K562 (cell line): ENCODE results near the gene TMEM108.

ENCODE experiments used
- ATF1 ChIP-seq, 2 experiments: fragments of 450-650 bp in 1 of 2; IDR thresholded peaks; 2 replicates each; pipeline ENCODE4 v1.6.1; 2016; ENCODE audit warnings: missing compliant biosample characterization in 1 of 2, missing genetic modification characterization in 1 of 2
- CREM ChIP-seq: IDR thresholded peaks from 2 replicates; pipeline ENCODE4 v1.6.1; 2014; ENCODE audit warnings: antibody characterized with exemption, low read depth
- CTCF ChIP-seq, 3 experiments: IDR thresholded peaks in 2 of 3; conservative IDR thresholded peaks in 1 of 3; 2 replicates each; pipeline ENCODE4 v1.5.1; 2011 to 2012; ENCODE audit warnings: low read length in 3 of 3, mild to moderate bottlenecking in 3 of 3, control low read depth in 2 of 3, improper control_type of control experiment in 1 of 3, inconsistent platforms in 1 of 3, low read depth in 1 of 3, mixed read lengths in 1 of 3, moderate library complexity in 1 of 3; ENCODE audit not compliant: insufficient read depth in 2 of 3
- E2F4 ChIP-seq: sonication (generic); formaldehyde crosslinking; IDR thresholded peaks from 2 replicates; pipeline ENCODE4 v1.8.0; 2022; ENCODE audit warnings: mild to moderate bottlenecking, low read depth, missing genetic modification reagents
- ESRRA ChIP-seq: fragments of 450-650 bp; IDR thresholded peaks from 2 replicates; pipeline ENCODE4 v1.6.1; 2014; ENCODE audit warnings: low read depth, mild to moderate bottlenecking, moderate library complexity, borderline replicate concordance
- JUN ChIP-seq, 2 experiments: sonication (generic) in 1 of 2; formaldehyde crosslinking in 1 of 2; IDR thresholded peaks; 2 replicates each; pipeline versions ENCODE4 v1.6.1 to v1.8.0; 2012 to 2022; ENCODE audit warnings: borderline replicate concordance in 2 of 2, mild to moderate bottlenecking in 2 of 2, improper control_type of control experiment in 1 of 2, low read depth in 1 of 2, low read length in 1 of 2, missing genetic modification reagents in 1 of 2
- NBN ChIP-seq: fragments of 450-650 bp; IDR thresholded peaks from 2 replicates; pipeline ENCODE4 v1.6.1; 2016; ENCODE audit warnings: low read depth, mild to moderate bottlenecking
- POLR2A ChIP-seq: fragments of 450-650 bp; conservative IDR thresholded peaks from 2 replicates; pipeline ENCODE4 v1.6.1; 2016
- SAP30 ChIP-seq: fragments of 200-600 bp; sonication (generic); IDR thresholded peaks from 2 replicates; pipeline ENCODE4 v1.6.1; 2012; ENCODE audit warnings: borderline replicate concordance, low read depth, mild to moderate bottlenecking, moderate library complexity, low read length, control low read depth, inconsistent platforms; ENCODE audit not compliant: insufficient read depth, poor library complexity, severe bottlenecking
- SIN3A ChIP-seq, 2 experiments: fragments of 150-350 bp in 1 of 2; IDR thresholded peaks; 2 replicates each; pipeline ENCODE4 v1.6.1; 2011 to 2016; ENCODE audit warnings: borderline replicate concordance in 2 of 2, low read depth in 2 of 2, low read length in 2 of 2, mild to moderate bottlenecking in 2 of 2, moderate library complexity in 2 of 2; ENCODE audit not compliant: control insufficient read depth in 1 of 2
- SMARCA4 ChIP-seq: fragments of 450-650 bp; IDR thresholded peaks from 2 replicates; pipeline ENCODE4 v1.6.1; 2016
- YY1 ChIP-seq, 3 experiments: IDR thresholded peaks; 2 replicates each; pipeline ENCODE4 v1.6.1; 2011; ENCODE audit warnings: low read length in 2 of 3, mild to moderate bottlenecking in 2 of 3, moderate library complexity in 2 of 3, borderline replicate concordance in 1 of 3, control low read depth in 1 of 3, low read depth in 1 of 3; ENCODE audit not compliant: insufficient read depth in 3 of 3, insufficient replicate concordance in 2 of 3, control insufficient read depth in 1 of 3, insufficient read length in 1 of 3; ENCODE audit errors: extremely low read depth in 1 of 3
- ZNF232 ChIP-seq: sonication (generic); formaldehyde crosslinking; IDR thresholded peaks from 2 replicates; pipeline ENCODE4 v1.8.0; 2022; ENCODE audit warnings: mild to moderate bottlenecking, missing genetic modification reagents
- ZNF347 ChIP-seq: fragments of 450-650 bp; formaldehyde crosslinking; IDR thresholded peaks from 2 replicates; pipeline ENCODE4 v1.4.0; 2020; ENCODE audit warnings: low read depth, mild to moderate bottlenecking, moderate library complexity

GRCh38 chr3:133442518-133442917, 404.3 kb downstream of the TMEM108 start:
- TF ChIP-seq CREM: no peak
- no peak for TF ChIP-seq ATF1 (CRISPR knock-in tag; IDR thresholded peaks at IDR 0.05)
- no peak for TF ChIP-seq ATF1 (tag; IDR thresholded peaks at IDR 0.05)
- TF ChIP-seq ESRRA: no peak
- TF ChIP-seq SAP30: no peak
- no peak for TF ChIP-seq CTCF (IDR thresholded peaks at IDR 0.05 in 2 of 3, conservative IDR thresholded peaks at IDR 0.05 in 1 of 3; ENCODE audit: insufficient read depth in 2 of 3, low read depth in 1 of 3, low read length in 3 of 3)
- no peak for TF ChIP-seq SIN3A (IDR thresholded peaks at IDR 0.05; ENCODE audit: borderline replicate concordance in 2 of 2, control insufficient read depth in 1 of 2, low read depth in 2 of 2, low read length in 2 of 2)
- no peak for TF ChIP-seq E2F4 (CRISPR knock-in tag)
- no peak for TF ChIP-seq SMARCA4
- TF ChIP-seq ZNF347: no peak
- TF ChIP-seq JUN (IDR thresholded peaks at IDR 0.05; ENCODE audit: borderline replicate concordance, low read depth, low read length): no peak
- no peak for TF ChIP-seq JUN (CRISPR knock-in tag; IDR thresholded peaks at IDR 0.05; ENCODE audit: borderline replicate concordance)
- no peak for TF ChIP-seq NBN
- no peak for TF ChIP-seq YY1 (IDR thresholded peaks at IDR 0.05; ENCODE audit: borderline replicate concordance in 1 of 3, control insufficient read depth in 1 of 3, extremely low read depth in 1 of 3, insufficient read depth in 3 of 3, insufficient read length in 1 of 3, insufficient replicate concordance in 2 of 3, low read depth in 1 of 3, low read length in 2 of 3)
- no peak for TF ChIP-seq POLR2A
- no peak for TF ChIP-seq ZNF232
